SK-N-SH (cell line): ENCODE data around the gene LCP2. TPM values are rescaled to one million over a fixed set of nuclear protein-coding genes. Genes with fewer than 3 reads are reported as not detected.

ENCODE experiments used
- CTCF ChIA-PET: fragments of 300-600, 350-600 bp; formaldehyde crosslinking; extraction: SDS; loops from one replicate; lab custom pipeline; 2021; lab: Yijun Ruan, JAX
- POLR2A ChIA-PET: fragments of 350-600 bp; sonication (Branson Sonifier 250); formaldehyde crosslinking; extraction: SDS; loops from one replicate; lab custom pipeline; 2020; ENCODE audit warnings: antibody characterized with exemption, inconsistent platforms; lab: Yijun Ruan, JAX
- DNase-seq: peaks from one replicate; pipeline ENCODE4 v3.0.0; 2012
- H2AFZ ChIP-seq: fragments of 200-600 bp; sonication (generic); 2 replicates; pipeline ENCODE4 v1.8.1; 2016; ENCODE audit warnings: antibody characterized with exemption, mild to moderate bottlenecking, low read depth
- H3F3A ChIP-seq: fragments of 200-600 bp; sonication (generic); replicated peaks from 2 replicates; pipeline ENCODE3; 2016; ENCODE audit warnings: antibody characterized with exemption, mild to moderate bottlenecking; ENCODE audit not compliant: insufficient read depth
- H3K27ac ChIP-seq, 2 experiments: fragments of 200-500 bp in 1 of 2; fragments of 200-600 bp in 1 of 2; sonication (Bioruptor generic) in 1 of 2; sonication (generic), shearing (Covaris generic) in 1 of 2; 2 replicates each; pipeline versions ENCODE4 v1.5.1 to v1.6.1; 2014 to 2016; ENCODE audit warnings: low read depth in 2 of 2, inconsistent platforms in 1 of 2, low read length in 1 of 2, mild to moderate bottlenecking in 1 of 2, mixed read lengths in 1 of 2
- H3K27me3 ChIP-seq: fragments of 200-600 bp; sonication (generic), shearing (Covaris generic); 2 replicates; pipeline ENCODE4 v1.6.1; 2016; ENCODE audit warnings: mixed run types; ENCODE audit not compliant: insufficient read depth
- H3K36me3 ChIP-seq, 2 experiments: fragments of 200-500 bp in 1 of 2; fragments of 200-600 bp in 1 of 2; sonication (Bioruptor generic) in 1 of 2; sonication (generic) in 1 of 2; replicated peaks in 1 of 2; 2 replicates each; pipeline versions ENCODE3 to v1.5.1; 2014 to 2016; ENCODE audit warnings: low read length in 1 of 2, mild to moderate bottlenecking in 1 of 2; ENCODE audit not compliant: insufficient read depth in 2 of 2, control insufficient read depth in 1 of 2
- H3K4me1 ChIP-seq, 2 experiments: fragments of 200-500 bp in 1 of 2; fragments of 200-600 bp in 1 of 2; sonication (Bioruptor generic) in 1 of 2; sonication (generic), shearing (Covaris generic) in 1 of 2; 2 replicates each; pipeline versions ENCODE4 v1.5.1 to v1.6.1; 2014 to 2016; ENCODE audit warnings: low read depth in 1 of 2, low read length in 1 of 2, mixed run types in 1 of 2; ENCODE audit not compliant: insufficient read depth in 2 of 2, control insufficient read depth in 1 of 2
- H3K4me2 ChIP-seq: fragments of 200-600 bp; sonication (generic), shearing (Covaris generic); 2 replicates; pipeline ENCODE4 v1.6.1; 2017; ENCODE audit warnings: mixed run types
- H3K4me3 ChIP-seq, 2 experiments: fragments of 200-500 bp in 1 of 2; fragments of 200-600 bp in 1 of 2; sonication (Bioruptor generic) in 1 of 2; sonication (generic), shearing (Covaris generic) in 1 of 2; 2 replicates each; pipeline versions ENCODE4 v1.5.1 to v1.8.1; 2014 to 2016; ENCODE audit warnings: low read depth in 2 of 2, inconsistent platforms in 1 of 2, low read length in 1 of 2, mild to moderate bottlenecking in 1 of 2, mixed read lengths in 1 of 2, moderate library complexity in 1 of 2
- H3K79me2 ChIP-seq: fragments of 200-600 bp; sonication (generic); 2 replicates; pipeline ENCODE4 v1.8.1; 2017; ENCODE audit warnings: mild to moderate bottlenecking; ENCODE audit not compliant: insufficient read depth
- H3K9ac ChIP-seq: fragments of 200-600 bp; sonication (generic); 2 replicates; pipeline ENCODE4 v1.6.1; 2017; ENCODE audit warnings: mixed run types
- H3K9me2 ChIP-seq: fragments of 200-600 bp; sonication (generic); 2 replicates; pipeline ENCODE4 v1.6.1; 2017; ENCODE audit warnings: mixed run types
- H3K9me3 ChIP-seq: fragments of 200-600 bp; sonication (generic); 2 replicates; pipeline ENCODE4 v1.6.1; 2017; ENCODE audit warnings: mixed run types, mild to moderate bottlenecking, moderate library complexity
- H4K20me1 ChIP-seq: fragments of 200-600 bp; sonication (generic); 2 replicates; pipeline ENCODE4 v1.6.1; 2017; ENCODE audit warnings: mild to moderate bottlenecking, mixed run types; ENCODE audit not compliant: insufficient read depth
- EP300 ChIP-seq, 2 experiments: IDR thresholded peaks; 2 replicates each; pipeline versions ENCODE4 v1.4.0 to v1.6.1; 2012; ENCODE audit warnings: borderline replicate concordance in 1 of 2, low read depth in 1 of 2, low read length in 1 of 2
- FOXJ3 ChIP-seq: sonication (generic); formaldehyde crosslinking; IDR thresholded peaks from 2 replicates; pipeline ENCODE4 v1.5.1; 2020; ENCODE audit warnings: mild to moderate bottlenecking, missing genetic modification reagents
- GABPA ChIP-seq: IDR thresholded peaks from 2 replicates; pipeline ENCODE4 v1.4.0; 2012; ENCODE audit warnings: low read depth, mild to moderate bottlenecking
- GATA2 ChIP-seq: sonication (generic); formaldehyde crosslinking; IDR thresholded peaks from 2 replicates; pipeline ENCODE4 v1.5.0; 2020; ENCODE audit warnings: mild to moderate bottlenecking, missing genetic modification reagents
- JUND ChIP-seq: IDR thresholded peaks from 2 replicates; pipeline ENCODE4 v1.4.0; 2012
- MEF2A ChIP-seq: IDR thresholded peaks from 2 replicates; pipeline ENCODE4 v1.4.0; 2012; ENCODE audit warnings: low read depth, borderline replicate concordance
- MXI1 ChIP-seq: IDR thresholded peaks from 2 replicates; pipeline ENCODE4 v1.6.1; 2012; ENCODE audit warnings: mild to moderate bottlenecking, low read depth, low read length, improper control_type of control experiment
- NRF1 ChIP-seq: IDR thresholded peaks from 2 replicates; pipeline ENCODE4 v1.6.1; 2012; ENCODE audit warnings: low read depth, mild to moderate bottlenecking, low read length
- POLR2AphosphoS5 ChIP-seq: IDR thresholded peaks from 2 replicates; pipeline ENCODE4 v1.6.1; 2012; ENCODE audit warnings: low read depth, low read length
- RXRA ChIP-seq: IDR thresholded peaks from 2 replicates; pipeline ENCODE4 v1.4.0; 2012; ENCODE audit warnings: low read depth, mild to moderate bottlenecking, borderline replicate concordance
- SIN3A ChIP-seq: IDR thresholded peaks from 2 replicates; pipeline ENCODE4 v1.6.1; 2012; ENCODE audit warnings: low read depth, mild to moderate bottlenecking, low read length, moderate library complexity, borderline replicate concordance
- TAF1 ChIP-seq: IDR thresholded peaks from 2 replicates; pipeline ENCODE4 v1.6.1; 2012; ENCODE audit warnings: low read depth, mild to moderate bottlenecking, low read length, moderate library complexity, borderline replicate concordance
- TEAD4 ChIP-seq: IDR thresholded peaks from 2 replicates; pipeline ENCODE4 v1.4.0; 2012; ENCODE audit warnings: mild to moderate bottlenecking, borderline replicate concordance; ENCODE audit not compliant: insufficient read depth
- WGBS: methylation state at CpG from one replicate; pipeline ENCODE4 v1.1.6; 2017; ENCODE audit warnings: low lambda C conversion rate; 5-methylcytosine and 5-hydroxymethylcytosine counted together
- polyA plus RNA-seq, 3 experiments: library from polyadenylated mRNA; depleted of rRNA; stranded (reverse); fragments of >200 nt; gene quantifications; 2 replicates each; pipeline ENCODE4 v1.2.3, GENCODE V29; 2012
- TF ChIP-seq, protein P1 (sequence below): fragments of 200-600 bp; sonication (generic); IDR thresholded peaks from 2 replicates; pipeline ENCODE4 v1.6.1; 2017; ENCODE audit warnings: antibody characterized with exemption, mild to moderate bottlenecking, moderate library complexity
- TF ChIP-seq, protein P2 (sequence below): IDR thresholded peaks from 2 replicates; pipeline ENCODE4 v1.6.1; 2012; ENCODE audit warnings: mild to moderate bottlenecking, low read depth, low read length, moderate library complexity
- TF ChIP-seq, protein P3 (sequence below): IDR thresholded peaks from 2 replicates; pipeline ENCODE4; 2012
- TF ChIP-seq, protein P4 (sequence below): fragments of 150-350 bp; IDR thresholded peaks from 2 replicates; pipeline ENCODE4 v1.6.1; 2017; ENCODE audit warnings: antibody characterized with exemption, low read length, low read depth, borderline replicate concordance
- TF ChIP-seq, protein P5 (sequence below): fragments of 150-350 bp; IDR thresholded peaks from 2 replicates; pipeline ENCODE4 v1.6.1; 2016; ENCODE audit warnings: mild to moderate bottlenecking, low read depth, low read length
- TF ChIP-seq, protein P6 (sequence below): IDR thresholded peaks from 2 replicates; pipeline ENCODE4 v1.4.0; 2012; ENCODE audit warnings: low read depth, borderline replicate concordance
- TF ChIP-seq, protein P7 (sequence below): IDR thresholded peaks from 2 replicates; pipeline ENCODE4 v1.4.0; 2012; ENCODE audit warnings: low read depth

LCP2 gene
- polyA plus RNA-seq, 1 of the 3 experiments (the other 2 are of a cell fraction): not detected

DNA sequence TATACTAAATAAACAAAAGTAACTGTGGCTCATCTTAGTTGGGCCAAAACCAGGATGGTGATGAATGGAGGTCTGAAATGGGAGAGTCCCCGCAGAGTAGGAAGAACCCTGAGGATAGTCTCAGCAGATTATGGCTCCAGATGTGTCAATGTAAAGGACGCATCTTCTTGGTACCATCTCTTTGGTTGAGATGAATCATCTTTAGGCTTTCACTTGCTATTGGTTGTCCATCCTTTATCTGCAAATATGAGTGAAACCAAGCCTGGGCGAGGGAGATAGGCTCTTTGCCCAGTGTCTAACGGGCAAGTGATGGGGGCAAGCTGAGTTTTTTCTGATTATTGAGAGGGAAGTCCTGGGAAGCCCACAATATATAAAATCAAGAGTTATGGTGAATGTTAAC lies 19.4 kb upstream of the LCP2 start (continued):
- TF ChIP-seq, protein P1, sequence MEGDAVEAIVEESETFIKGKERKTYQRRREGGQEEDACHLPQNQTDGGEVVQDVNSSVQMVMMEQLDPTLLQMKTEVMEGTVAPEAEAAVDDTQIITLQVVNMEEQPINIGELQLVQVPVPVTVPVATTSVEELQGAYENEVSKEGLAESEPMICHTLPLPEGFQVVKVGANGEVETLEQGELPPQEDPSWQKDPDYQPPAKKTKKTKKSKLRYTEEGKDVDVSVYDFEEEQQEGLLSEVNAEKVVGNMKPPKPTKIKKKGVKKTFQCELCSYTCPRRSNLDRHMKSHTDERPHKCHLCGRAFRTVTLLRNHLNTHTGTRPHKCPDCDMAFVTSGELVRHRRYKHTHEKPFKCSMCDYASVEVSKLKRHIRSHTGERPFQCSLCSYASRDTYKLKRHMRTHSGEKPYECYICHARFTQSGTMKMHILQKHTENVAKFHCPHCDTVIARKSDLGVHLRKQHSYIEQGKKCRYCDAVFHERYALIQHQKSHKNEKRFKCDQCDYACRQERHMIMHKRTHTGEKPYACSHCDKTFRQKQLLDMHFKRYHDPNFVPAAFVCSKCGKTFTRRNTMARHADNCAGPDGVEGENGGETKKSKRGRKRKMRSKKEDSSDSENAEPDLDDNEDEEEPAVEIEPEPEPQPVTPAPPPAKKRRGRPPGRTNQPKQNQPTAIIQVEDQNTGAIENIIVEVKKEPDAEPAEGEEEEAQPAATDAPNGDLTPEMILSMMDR: no peak
- TF ChIP-seq GATA2 (CRISPR knock-in tag) (no peak), NRF1 (no peak)
- TF ChIP-seq, protein P2, sequence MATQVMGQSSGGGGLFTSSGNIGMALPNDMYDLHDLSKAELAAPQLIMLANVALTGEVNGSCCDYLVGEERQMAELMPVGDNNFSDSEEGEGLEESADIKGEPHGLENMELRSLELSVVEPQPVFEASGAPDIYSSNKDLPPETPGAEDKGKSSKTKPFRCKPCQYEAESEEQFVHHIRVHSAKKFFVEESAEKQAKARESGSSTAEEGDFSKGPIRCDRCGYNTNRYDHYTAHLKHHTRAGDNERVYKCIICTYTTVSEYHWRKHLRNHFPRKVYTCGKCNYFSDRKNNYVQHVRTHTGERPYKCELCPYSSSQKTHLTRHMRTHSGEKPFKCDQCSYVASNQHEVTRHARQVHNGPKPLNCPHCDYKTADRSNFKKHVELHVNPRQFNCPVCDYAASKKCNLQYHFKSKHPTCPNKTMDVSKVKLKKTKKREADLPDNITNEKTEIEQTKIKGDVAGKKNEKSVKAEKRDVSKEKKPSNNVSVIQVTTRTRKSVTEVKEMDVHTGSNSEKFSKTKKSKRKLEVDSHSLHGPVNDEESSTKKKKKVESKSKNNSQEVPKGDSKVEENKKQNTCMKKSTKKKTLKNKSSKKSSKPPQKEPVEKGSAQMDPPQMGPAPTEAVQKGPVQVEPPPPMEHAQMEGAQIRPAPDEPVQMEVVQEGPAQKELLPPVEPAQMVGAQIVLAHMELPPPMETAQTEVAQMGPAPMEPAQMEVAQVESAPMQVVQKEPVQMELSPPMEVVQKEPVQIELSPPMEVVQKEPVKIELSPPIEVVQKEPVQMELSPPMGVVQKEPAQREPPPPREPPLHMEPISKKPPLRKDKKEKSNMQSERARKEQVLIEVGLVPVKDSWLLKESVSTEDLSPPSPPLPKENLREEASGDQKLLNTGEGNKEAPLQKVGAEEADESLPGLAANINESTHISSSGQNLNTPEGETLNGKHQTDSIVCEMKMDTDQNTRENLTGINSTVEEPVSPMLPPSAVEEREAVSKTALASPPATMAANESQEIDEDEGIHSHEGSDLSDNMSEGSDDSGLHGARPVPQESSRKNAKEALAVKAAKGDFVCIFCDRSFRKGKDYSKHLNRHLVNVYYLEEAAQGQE: no peak

DNA sequence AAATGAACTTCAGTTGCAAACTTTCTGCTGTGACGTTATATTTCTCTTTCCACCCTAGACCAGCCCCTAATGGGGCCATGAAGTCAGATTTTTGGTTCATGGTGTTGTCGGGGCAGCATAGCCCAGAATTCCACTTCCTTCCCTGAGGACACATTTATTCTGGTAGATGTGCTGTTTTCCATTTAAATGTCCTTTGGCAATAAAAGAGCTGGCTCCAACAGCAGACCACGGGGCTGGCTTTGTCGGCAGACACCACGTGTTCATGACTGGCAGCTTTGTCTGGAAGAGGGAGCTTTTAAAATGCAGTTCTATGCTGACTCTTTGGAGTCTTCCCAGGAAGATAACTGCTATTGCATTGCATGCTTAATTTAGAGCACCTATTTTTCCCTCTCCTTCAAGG lies 17.6 kb upstream of the LCP2 start:
- Histone ChIP-seq H2AFZ (no peak overlapping the region), H3K4me2 (no peak overlapping the region), H3F3A (no peaks in the 10 kb centered on the region), H3K79me2 (no peaks in the 10 kb centered on the region), H3K9me2 (no peaks in the 10 kb centered on the region), H4K20me1 (no peaks in the 10 kb centered on the region), H3K4me1 (peaks cover 0 to 21% of the 10 kb centered on the region in 2 experiments; a peak in 1 of 4 replicates), H3K4me3 (no peak overlapping the region), H3K9ac (no peak overlapping the region), H3K27ac (no peak overlapping the region), H3K36me3 (no peaks in the 10 kb centered on the region), H3K9me3 (no peaks in the 10 kb centered on the region), H3K27me3 (0 out of 2 replicates have a peak, but pooled peaks cover 4% of the 10 kb centered on the region)
- TF ChIP-seq FOXJ3 (CRISPR knock-in tag) (no peak), RXRA (no peak), POLR2AphosphoS5 (no peak), GABPA (no peak), JUND (no peak), MEF2A (no peak), EP300 (IDR thresholded peaks at IDR 0.05; ENCODE audit: borderline replicate concordance in 1 of 2, low read depth in 1 of 2, low read length in 1 of 2) (no peak), TEAD4 (no peak), SIN3A (no peak), TAF1 (no peak), MXI1 (no peak)
- TF ChIP-seq, protein P3, sequence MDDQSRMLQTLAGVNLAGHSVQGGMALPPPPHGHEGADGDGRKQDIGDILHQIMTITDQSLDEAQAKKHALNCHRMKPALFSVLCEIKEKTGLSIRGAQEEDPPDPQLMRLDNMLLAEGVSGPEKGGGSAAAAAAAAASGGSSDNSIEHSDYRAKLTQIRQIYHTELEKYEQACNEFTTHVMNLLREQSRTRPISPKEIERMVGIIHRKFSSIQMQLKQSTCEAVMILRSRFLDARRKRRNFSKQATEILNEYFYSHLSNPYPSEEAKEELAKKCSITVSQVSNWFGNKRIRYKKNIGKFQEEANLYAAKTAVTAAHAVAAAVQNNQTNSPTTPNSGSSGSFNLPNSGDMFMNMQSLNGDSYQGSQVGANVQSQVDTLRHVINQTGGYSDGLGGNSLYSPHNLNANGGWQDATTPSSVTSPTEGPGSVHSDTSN: no peak
- TF ChIP-seq, protein P4, sequence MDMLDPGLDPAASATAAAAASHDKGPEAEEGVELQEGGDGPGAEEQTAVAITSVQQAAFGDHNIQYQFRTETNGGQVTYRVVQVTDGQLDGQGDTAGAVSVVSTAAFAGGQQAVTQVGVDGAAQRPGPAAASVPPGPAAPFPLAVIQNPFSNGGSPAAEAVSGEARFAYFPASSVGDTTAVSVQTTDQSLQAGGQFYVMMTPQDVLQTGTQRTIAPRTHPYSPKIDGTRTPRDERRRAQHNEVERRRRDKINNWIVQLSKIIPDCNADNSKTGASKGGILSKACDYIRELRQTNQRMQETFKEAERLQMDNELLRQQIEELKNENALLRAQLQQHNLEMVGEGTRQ: no peak
- TF ChIP-seq, protein P5, sequence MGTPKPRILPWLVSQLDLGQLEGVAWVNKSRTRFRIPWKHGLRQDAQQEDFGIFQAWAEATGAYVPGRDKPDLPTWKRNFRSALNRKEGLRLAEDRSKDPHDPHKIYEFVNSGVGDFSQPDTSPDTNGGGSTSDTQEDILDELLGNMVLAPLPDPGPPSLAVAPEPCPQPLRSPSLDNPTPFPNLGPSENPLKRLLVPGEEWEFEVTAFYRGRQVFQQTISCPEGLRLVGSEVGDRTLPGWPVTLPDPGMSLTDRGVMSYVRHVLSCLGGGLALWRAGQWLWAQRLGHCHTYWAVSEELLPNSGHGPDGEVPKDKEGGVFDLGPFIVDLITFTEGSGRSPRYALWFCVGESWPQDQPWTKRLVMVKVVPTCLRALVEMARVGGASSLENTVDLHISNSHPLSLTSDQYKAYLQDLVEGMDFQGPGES: no peak
- TF ChIP-seq, protein P6, sequence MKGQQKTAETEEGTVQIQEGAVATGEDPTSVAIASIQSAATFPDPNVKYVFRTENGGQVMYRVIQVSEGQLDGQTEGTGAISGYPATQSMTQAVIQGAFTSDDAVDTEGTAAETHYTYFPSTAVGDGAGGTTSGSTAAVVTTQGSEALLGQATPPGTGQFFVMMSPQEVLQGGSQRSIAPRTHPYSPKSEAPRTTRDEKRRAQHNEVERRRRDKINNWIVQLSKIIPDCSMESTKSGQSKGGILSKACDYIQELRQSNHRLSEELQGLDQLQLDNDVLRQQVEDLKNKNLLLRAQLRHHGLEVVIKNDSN: no peak
- TF ChIP-seq, protein P7, sequence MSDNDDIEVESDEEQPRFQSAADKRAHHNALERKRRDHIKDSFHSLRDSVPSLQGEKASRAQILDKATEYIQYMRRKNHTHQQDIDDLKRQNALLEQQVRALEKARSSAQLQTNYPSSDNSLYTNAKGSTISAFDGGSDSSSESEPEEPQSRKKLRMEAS: no peak
- DNase-seq: no peak
- 24% methylated on average over 5 of the region's 5 CpGs for WGBS
- ChIA-PET CTCF (no interaction called here), POLR2A (no interaction called here)
